ENCODE data around the gene SLC18A2.

SLC18A2 gene

DNA sequence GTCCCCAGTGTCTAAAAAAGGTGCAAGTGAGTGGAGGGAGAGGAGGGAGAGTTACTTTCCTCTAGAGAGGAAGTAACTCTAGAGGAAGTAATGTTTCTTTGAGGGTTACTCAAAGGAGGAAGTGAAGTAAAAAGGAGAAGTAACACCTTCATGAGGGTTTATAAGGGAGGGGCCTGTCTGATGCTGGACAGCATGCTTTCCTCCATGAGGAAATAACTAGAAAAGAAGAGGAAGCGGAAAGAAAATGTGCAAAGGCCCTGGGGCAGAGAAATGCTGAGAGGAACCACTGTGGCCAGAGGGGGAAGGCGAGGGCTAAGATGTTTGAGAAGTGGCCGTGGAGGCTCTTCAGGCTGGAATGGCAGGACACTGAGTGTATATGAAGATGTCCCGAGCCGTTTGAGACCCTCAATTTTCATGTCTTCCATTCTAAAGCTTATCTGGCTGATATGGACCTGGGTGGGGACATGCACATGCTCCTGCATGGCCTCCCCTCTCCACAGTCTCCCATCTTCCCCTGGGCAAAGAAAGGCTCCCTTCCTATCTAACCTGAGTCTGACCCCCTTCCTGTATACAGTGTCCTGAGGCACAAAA is 3.4 kb upstream of the SLC18A2 start:
- no peak for DNase-seq (ENCODE audit: low read depth)

DNA sequence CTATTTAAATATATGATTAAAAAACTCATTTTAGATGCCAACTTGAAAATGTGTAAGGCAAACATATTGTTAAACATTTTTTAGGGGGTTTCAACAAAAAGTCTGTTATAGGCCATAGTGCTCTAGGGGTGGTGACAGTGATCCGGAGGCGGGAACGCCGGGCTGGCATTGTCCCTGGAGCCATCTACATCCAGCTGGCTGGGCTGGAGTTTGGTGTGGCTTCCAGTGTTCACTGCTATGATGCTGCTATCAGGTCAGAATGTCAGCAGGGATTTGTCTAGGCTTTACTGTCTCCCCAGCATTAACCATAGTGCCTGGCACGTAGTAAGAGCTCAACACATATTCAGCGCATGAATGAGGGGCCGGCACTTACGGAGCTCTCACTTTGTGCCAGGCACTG is 1.9 kb upstream of the SLC18A2 start:
- no peak for DNase-seq (ENCODE audit: low read depth)

DNA sequence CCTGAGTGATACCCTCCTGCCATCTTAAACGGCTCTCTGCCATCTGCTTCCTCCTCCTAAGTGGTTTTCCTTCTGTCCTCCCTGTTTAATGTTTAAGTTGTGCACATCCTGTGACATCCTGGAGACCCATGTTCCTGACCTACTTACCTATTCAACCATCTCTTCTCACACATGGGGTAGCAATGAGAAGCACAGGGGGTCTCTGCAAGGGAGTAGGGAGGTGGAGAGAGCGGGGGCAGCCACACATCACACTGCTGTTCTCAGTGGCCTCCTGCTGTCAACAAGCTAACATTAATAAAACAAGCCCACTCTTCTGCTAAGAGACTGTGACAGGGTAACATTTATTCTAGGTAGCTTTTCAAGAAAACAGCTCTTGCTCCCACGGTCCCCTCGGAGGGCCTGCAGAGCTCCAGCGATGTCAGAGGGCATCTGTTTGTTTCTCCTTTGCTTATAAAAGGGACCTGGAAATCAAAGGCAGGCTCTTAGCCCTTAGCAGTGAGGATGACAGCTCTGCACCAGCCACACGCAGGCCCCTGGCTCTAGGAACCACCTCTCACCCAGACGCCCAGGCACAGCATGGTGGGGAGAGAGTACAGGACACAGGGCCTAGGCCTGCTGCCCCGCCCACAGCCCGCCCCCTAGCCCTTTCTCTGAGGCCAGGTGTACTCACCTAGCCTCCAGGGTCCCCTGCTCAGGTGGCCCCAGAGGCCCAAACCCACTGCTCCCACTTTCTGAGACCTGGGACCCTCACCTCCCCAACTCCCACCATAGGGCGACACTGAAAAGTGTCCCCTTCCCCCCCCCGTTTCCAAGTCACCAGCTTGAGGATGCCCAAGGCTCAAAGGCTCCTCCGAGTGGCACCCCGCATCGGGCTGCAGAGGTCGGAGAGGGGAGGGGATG is 943 bp upstream of the SLC18A2 start:
- DNase-seq (ENCODE audit: low read depth) = no peak

DNA sequence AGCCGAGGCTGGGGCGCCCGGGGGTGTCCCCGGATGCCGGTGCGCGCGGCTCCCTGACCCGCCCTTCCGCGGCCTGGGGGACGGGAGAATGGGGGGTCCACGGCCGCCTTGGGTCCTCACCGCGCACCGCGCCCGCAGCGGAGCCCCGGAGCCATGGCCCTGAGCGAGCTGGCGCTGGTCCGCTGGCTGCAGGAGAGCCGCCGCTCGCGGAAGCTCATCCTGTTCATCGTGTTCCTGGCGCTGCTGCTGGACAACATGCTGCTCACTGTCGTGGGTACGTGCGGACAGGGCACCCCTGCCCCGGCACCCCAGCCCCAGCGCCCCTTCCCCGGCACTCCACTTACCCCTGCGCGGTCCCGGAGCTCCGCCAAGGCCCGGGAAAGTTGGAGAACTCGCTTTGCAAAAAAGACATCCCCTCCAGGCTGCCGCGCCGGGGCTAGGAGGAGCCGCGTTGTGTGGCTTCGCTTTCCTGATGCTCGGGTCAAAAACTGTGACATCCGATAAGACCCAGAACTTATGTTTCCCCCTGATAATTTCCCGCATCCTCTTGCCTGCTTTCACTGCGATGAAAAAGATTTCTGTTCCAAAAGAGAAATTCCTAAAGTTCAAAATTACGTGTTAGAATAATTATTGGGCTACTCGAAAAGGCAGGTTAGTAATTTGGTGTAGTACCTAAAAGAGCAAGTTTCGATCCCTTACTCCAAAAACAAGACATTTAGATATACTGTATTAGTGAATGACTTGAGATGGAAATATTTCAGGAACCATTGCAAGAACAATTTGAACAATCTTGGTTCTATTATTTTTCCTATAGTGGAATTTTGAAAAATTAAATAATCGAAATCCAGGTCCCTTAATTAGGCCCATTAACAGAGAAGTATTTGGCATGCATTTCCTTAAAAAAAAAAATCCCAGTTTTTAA is 888 bp downstream of the SLC18A2 start:
- DNase-seq (ENCODE audit: low read depth) = no peak

DNA sequence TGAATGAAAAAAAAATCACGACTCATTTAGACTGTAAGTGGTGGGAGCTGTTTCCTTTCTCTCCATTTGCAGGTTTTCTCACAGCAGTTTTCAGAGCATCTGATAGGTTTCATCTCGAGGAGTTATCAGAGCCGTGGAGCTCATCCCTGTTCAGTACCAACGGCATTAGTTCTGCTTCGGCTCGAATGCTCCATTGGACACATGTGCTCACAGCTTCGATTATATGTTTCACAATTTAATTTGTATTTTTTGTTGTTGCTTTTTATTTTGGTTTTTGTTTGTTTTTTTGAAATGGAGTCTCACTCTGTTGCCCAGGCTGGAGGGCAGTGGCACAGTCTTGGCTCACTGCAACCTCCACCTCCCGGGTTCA is 1.5 kb downstream of the SLC18A2 start:
- DNase-seq (ENCODE audit: low read depth) = no peak

DNA sequence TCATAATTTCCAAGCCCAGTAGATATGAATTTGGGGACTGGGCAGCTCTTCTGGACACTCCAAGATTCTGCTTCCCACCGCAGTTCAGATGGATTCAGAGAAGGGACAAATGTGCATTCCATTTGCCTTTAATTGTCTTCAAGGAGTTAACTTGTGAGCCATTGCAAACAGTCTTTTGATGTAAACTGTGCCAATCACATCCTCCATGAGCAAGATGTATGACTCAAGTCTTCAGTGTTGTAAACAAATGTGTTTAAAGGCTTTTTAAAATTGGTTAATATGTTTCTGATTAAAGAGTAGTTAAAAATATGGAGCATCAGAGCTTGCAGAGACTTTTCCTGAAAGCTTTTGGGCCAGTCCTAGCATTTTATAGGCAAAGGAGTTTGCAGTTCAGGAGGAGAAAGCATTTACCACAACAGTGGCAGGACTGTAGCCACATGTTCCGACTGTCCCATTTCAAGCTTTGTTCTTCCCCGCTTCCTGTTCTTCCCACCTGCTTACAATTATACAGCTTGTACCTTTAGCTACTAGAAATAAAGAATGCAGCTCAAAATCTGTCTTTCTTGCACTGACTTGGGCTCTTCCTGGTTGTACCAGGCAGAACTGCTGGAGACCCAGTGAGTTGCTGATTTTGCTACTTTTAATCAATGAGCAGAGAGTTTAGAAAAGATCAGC is 6.2 kb downstream of the SLC18A2 start:
- no peak for DNase-seq (ENCODE audit: low read depth)

DNA sequence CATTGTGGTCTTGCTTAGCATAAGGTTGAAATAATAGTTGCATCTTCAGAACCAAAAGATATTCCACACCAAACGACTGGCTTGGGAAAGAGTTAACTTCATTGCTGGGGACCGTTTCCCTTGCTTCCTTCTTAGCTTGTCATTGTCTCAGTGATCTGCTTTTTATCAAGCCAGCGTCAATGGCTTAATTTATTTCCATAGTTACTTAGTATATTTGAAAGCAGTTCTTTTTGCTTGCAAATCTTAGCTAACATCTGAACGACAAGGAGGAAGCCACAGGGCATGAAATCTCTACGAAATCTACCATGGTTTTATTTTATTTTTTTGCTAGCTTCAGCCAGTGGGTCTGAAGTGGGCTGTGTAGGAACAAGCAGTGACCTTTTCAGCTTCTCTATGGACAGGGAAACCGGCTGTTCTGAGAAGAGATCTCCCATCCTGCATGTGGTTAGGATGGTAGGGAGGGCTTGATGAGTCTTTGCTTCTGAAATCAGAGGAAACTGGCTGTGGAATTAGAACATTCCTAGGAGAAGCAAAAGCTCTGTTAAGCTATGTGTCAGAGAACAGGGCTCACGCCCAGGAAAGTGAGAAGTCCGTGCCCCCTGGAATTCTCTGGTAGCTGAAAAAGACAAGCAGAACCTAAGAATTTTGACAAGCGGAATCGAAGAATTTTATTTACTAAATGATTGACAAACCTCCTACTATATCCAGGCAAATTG is 8.0 kb downstream of the SLC18A2 start:
- DNase-seq (ENCODE audit: low read depth) = no peak

DNA sequence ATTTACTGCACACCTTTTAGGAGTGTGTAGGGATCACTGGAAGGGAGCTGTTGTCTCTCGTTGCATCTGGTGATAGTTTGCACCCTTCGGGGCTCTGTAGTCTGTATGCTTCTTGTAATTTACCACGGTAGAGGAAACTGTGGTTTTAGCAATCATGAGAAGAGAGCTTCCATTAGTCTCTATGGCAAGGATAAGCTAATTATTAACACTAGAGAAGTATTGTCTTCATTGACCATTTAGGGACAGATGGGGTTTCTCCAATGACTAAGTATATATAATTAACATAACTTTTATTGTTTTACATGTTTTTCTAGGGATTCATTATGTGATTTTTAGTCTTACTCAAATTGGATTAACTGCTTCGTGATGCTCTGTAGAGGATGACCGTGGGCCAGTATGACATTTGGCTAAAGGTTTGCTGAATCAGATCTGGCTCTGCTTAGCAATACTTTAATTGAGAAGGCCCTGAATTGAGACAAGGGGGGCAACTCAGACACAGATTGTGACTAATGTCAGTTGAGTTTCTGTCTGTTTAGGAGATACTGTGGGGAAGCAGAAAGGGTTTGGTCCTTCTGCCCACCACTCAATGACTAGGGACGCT is 8.7 kb downstream of the SLC18A2 start:
- DNase-seq (ENCODE audit: low read depth) = no peak

DNA sequence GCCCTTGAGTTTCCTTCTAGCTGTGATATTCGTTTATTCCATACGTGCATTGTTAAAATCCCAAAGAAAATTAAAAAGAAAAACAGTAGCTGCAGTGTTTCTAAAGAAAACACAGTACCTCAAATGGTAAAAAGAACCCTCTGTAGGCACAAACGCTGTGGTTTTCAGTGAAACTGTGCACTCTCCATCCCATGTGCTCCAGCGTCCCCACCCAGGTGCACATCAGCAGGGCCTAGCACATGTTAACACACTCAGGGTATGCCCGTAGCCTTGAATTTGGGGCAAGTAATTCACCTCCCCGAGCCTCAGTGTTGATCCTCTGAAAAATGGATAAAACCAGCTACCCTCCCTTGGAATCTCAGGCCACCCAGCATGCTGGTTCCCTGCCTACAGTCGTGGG is 9.5 kb downstream of the SLC18A2 start:
- no peak for DNase-seq (ENCODE audit: low read depth)

DNA sequence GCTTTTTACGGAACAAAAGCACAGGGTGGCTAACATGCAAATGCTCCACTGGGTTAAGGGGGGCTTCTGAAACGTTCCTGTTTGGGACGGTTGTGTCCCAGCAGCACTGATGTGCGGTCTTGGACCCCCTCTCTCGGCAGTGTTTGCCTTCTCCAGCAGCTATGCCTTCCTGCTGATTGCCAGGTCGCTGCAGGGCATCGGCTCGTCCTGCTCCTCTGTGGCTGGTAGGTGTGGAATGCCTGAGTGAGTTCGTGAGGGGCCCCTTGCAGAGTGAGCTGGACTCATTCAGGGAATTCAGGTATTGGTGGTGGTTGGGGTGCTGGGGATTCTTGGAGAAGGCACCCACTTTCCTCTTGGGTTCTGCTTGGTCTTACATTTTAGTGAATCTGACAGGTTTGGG is 13.0 kb downstream of the SLC18A2 start:
- DNase-seq (ENCODE audit: low read depth) = no peak

DNA sequence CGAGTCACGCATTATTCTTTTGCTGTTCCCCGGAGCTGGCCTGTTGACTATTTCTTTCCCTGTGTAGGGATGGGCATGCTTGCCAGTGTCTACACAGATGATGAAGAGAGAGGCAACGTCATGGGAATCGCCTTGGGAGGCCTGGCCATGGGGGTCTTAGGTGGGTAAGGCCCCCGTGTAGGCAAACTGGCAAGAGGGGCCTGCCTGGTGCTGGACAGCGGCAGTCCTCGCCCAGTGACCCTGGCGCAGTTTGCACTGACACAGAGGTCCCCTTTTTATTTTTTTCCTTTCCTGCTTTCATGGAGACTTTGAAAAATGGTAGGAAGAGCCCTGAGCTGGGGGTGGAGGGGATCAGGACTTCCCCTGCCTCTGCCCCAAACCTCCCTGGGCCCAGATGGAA is 13.4 kb downstream of the SLC18A2 start:
- no peak for DNase-seq (ENCODE audit: low read depth)

DNA sequence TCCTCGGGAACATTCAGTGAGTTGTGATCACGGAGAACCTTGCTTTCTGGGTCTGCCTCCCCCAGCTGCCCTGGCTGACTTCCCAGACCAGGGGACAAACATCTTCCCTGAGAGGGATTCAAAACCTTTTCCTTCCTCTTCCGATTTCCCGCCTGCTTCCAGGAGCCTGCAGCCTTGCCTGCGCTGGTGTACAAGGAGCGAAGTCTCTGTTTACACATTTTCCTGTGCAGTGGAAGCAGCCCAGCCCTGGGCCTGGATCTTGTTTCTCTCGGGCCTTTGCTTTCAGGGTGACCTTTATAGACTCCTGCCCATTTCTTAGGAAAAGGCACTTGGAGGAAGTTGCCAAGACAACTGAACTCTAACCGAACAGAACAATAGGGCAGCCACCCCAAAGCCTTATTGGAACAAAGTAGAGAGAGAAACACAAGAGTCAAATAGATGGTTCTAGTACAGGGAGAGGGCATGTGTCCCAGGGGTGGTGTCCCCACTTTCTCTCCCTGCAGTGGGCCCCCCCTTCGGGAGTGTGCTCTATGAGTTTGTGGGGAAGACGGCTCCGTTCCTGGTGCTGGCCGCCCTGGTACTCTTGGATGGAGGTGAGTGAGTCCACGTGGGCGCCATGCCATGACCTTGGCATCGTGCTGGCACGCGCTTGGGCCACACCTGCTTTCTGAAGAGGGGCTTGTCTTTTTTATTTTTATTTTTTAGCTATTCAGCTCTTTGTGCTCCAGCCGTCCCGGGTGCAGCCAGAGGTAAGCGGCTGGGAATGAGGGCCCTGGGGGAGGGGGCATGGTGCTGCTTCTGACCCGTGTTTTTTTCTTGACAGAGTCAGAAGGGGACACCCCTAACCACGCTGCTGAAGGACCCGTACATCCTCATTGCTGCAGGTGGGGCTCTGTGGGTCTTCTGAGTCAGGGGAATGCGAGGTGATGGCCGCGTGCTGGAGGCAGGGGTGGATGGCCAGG is 14.1 kb downstream of the SLC18A2 start:
- no peak for DNase-seq (ENCODE audit: low read depth)

DNA sequence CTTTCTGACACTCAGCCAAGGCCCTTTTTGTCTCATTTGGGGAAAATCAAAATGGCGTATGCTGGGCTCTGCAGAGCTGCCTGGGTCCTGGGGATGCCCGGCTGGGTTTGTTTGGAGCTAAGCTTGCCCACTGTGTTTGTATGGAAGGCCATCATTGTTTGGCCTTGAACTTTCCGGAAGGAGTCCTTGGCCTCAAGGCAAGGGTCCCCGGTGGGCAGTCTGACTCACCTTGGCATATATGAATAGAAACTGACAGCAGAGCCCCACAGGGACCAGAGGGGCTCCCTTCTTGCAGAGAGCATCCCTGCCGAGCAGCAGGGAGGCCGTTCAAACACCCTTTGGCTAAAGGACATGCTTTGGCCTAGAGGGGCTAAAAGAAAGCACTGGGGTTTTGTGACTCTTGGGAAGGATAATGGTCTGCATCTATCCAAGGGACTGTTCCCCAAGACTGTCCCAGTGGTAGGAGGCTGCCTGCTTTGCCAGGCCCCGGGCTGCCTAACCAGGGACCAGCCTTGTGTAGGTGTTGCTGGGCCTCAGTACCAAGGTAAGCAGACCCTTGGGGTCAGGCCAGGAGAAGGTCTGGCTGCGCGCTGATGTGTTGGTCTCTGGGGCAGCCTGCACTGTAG is 15.0 kb downstream of the SLC18A2 start:
- no peak for DNase-seq (ENCODE audit: low read depth)

DNA sequence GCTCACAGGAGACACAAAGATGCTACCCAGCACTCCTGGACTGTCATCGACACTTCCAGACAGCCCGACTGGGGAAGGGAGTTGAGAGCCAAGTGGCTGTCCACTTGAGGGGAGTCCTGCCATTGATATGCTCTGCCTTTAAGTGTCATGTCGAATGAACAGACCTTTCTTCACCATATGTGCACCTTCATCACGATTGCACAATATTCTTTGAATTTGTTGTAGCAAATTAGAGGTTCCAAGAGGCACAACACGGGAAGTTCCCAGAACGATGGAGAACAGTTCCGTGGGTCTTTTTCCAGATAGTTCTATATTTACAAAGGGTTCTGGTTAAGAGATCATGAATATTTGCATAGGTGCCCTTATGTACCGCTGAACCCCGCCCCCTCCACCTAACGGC is 16.0 kb downstream of the SLC18A2 start:
- DNase-seq (ENCODE audit: low read depth) = no peak

DNA sequence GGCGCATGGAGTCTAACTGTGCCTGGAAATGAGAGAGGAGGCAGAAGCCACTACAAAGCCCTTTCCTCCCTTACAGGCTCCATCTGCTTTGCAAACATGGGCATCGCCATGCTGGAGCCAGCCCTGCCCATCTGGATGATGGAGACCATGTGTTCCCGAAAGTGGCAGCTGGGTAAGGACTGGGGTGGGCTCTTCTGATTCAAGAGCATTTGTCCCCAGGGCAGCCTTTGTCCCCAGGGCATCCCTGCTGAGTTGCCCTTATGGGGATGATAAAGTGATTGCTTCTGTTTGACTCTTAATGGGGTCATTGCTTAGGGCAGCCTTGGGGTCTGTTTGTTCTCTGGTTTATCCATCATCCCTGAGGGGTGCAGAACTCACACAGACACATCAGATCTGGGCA is 16.8 kb downstream of the SLC18A2 start:
- no peak for DNase-seq (ENCODE audit: low read depth)

DNA sequence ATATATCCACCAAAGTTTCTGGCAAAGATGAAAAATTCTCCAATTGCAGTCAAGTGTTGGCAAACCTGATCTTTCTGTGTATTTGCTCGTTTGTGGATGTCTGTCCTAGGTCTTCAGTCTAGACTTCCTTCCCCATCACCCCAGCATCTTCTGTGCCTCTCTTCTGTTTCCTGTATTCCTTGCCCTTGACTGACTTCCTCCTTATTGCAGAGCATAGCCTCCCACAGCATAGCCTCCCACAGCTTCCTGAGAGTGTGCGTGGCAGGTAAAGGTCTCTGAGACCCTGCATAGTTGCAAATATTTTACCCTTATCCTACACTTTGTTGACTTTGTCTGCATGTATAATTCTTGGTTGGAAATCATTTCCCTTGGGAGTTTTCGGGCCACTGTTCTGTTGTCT is 18.4 kb downstream of the SLC18A2 start:
- no peak for DNase-seq (ENCODE audit: low read depth)

DNA sequence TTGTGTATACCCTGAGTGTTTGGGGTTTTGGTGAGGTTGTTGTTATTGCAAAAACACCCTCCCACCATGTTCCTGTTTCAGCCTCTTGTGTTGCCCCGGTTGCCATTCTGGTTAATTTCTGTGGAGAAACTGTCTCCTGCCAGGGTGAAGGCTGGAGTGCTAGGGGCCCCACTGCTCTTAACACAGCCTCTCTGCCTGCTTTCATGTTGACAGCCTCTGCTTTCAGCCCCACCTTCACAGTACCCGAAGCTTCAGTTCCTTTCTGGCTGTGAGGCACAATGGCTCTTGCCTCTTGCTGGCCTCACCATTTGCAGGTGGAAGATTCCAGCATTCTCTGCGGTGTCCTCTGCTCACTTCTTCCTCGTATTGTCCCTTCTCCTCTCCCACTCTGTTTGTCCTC is 19.2 kb downstream of the SLC18A2 start:
- DNase-seq (ENCODE audit: low read depth) = no peak

DNA sequence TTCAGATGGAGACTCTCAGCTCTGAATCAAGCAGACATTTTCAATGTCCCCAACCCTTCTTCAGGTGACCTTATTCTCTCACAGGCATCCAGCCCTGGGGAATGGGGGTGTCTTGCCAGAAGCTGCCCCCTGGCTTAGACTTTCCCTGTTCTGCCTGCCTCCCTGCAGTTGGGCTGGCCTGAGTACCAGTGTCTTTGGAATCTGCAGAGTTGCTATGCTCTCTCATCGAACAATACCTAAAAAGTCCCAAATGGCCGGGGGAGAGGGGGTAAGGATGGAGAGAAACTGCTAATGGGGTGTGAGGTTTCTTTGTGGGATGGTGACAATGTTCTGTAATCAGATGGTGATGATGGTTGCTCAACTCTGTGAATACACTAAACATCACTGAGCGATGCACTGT is 20.6 kb downstream of the SLC18A2 start:
- DNase-seq (ENCODE audit: low read depth) = no peak

DNA sequence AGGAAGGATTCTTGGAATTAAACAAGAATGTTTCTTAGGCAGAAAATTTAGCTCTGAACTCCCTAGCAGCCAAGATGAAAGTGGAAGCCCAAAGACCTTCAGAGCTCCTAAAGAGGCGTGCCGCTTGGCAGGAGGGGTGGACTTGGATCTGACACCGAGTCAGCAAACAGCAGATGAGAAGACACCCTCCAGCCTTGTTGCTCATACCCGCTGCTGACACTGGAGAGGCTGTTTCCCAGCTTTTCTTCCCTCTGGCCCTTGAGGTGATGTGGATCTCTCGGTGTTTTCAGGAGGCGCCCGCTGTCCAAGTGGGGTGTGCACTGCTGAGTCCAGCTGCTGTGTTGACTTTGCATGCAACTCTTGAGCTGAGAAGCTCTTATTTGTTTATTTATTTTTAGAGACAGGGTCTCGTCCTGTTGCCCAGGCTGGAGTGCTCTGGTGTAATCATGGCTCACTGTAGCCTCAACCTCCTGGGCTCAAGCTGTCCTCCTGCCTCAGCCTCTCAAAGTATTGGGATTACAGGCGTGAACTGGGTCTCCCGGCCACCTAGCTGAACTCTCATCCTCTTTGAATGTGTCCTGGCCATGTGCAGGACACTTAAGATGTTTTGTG is 21.5 kb downstream of the SLC18A2 start:
- DNase-seq (ENCODE audit: low read depth) = no peak
